RKO (cell line): ENCODE data around the gene DHX15.

Source experiments
- DNase-seq: peaks from one replicate; pipeline ENCODE4 v3.0.0-alpha.2; 2016; ENCODE audit warnings: low spot score

The DHX15 gene

DNA sequence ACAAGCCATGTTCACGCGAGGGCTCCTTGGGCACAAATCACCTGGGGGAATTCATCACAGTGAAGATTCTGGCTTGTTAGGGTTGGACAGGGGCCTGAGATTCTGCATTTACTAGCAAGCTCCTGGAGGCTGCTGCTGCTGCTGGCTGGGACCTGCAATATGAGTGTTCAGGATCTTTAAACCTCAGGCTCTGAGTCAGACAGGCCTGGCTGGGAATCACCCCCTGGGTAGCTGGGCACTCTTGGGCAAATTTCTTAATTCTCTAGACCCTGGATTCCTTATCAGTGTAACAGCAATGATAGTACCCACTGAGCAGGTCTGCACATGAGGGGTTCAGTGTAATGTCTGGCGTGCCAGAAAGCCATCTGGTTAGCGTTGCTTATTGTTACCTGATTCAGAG, 101.5 kb downstream of the DHX15 start:
- no peak for DNase-seq

DNA sequence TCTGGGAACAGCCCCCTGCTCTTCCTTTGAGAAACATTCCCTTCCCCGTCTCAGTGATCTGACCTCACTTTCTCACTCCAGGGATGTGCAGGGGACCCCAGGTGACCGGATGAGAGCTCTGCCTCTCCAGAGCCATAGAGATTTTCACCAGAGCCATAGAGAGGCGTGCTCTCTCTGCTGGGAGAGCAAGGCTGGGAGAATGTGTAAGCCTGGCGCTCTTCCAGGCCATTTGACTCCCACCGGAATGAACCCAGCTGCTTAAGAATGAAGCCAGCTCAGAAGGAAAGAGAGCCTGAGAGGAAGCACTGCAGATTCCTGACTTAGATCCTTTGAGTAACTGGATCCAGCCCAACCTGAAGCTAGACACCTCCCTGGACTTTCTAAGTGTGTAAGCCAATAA, 106.4 kb downstream of the DHX15 start:
- DNase-seq, result no peak
